ENCODE results near the gene DNAI2.

DNA sequence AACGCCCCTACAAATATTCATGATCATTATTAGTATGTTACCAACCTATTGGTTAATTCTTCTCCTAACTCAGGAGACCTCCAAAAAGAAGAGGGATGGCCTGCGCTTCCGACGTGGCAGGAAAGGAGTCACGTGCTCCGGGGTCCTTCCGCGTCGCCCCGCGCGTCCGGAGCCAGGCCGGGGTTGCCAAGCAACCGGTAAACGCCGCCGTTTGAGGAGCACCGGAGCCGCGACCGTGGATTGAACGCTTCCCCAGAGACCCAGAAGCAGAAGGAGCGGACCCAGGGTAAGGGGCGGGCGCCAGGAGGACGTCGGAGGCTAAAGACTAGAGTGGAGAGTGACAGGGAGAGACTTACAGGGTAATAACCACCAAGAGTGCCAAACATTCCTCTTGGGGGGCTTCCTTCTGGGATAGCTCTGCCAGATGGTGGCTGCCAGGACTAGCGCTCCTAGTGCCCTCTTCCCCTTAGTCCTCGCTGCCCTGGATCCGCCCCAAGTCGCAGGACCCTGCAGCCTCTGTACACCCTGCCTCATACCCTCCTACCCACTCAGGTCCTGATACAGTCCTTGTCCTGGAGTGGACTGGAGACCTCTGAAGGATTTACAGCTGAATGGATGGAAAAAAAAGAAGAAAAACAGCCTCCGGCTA lies at the start of gene DNAI2:
- TF ChIP-seq CTCF (conservative IDR thresholded peaks at IDR 0.05; ENCODE audit: low read depth, low read length) (no peak), EZH2 (IDR thresholded peaks at IDR 0.05; ENCODE audit: low read length, unreplicated experiment) (no peak)
